Type B pancreatic cell (in vitro differentiated cells): ENCODE data around the gene ELFN1. TPM values are rescaled to one million over a fixed set of nuclear protein-coding genes. Genes with fewer than 3 reads are reported as not detected.

ENCODE experiments used
- DNase-seq: peaks from one replicate; pipeline ENCODE4 v3.0.0; 2021; ENCODE audit warnings: mixed read lengths; ENCODE audit not compliant: unreplicated experiment; ENCODE audit errors: extremely low spot score
- H3K27ac Mint-ChIP-seq: 2 replicates; pipeline ENCODE4 v1.8.0; 2021; ENCODE audit warnings: mild to moderate bottlenecking, mixed read lengths
- H3K27me3 Mint-ChIP-seq: 2 replicates; pipeline ENCODE4 v1.8.0; 2021; ENCODE audit warnings: mixed read lengths
- H3K36me3 Mint-ChIP-seq: 2 replicates; pipeline ENCODE4 v1.8.0; 2021; ENCODE audit warnings: mixed read lengths
- H3K4me1 Mint-ChIP-seq: one replicate; pipeline ENCODE4 v1.8.0; 2021; ENCODE audit warnings: mixed read lengths; ENCODE audit not compliant: unreplicated experiment
- H3K4me3 Mint-ChIP-seq: 2 replicates; pipeline ENCODE4 v1.8.0; 2021; ENCODE audit warnings: mild to moderate bottlenecking, mixed read lengths
- H3K9me3 Mint-ChIP-seq: 2 replicates; pipeline ENCODE4 v1.8.0; 2021; ENCODE audit warnings: mixed read lengths
- CTCF ChIP-seq: fragments of 200-600 bp; sonication (generic); conservative IDR thresholded peaks from 2 replicates; pipeline ENCODE4 v1.5.0; 2021; ENCODE audit warnings: antibody characterized with exemption, mild to moderate bottlenecking
- total RNA-seq: library from RNA; stranded (reverse); gene quantifications from 2 replicates; pipeline ENCODE4 v1.2.1, GENCODE V29; 2021; ENCODE audit warnings: low replicate concordance

ELFN1 gene
- total RNA-seq, 1 donor from 2014 or later: 5.8 TPM

GRCh38 chr7:1738511-1738910 lies 68.4 kb downstream of the ELFN1 start:
- H3K4me1 Mint-ChIP-seq: peaks cover 22% of the 10 kb centered on the region

GRCh38 chr7:1738956-1739355 lies 68.9 kb downstream of the ELFN1 start:
- no peak for TF ChIP-seq CTCF

More at GRCh38 chr7:1738511-1738910, 68.4 kb downstream of the ELFN1 start:
- Mint-ChIP-seq H3K27me3 (peaks cover 3% of the 10 kb centered on the region), H3K9me3 (no peaks in the 10 kb centered on the region), H3K4me3 (no peak overlapping the region), H3K27ac (no peak overlapping the region), H3K36me3 (no peaks in the 10 kb centered on the region)
- TF ChIP-seq CTCF: no peak
- DNase-seq: no peak

GRCh38 chr7:1739593-1739992 lies 69.5 kb downstream of the ELFN1 start:
- H3K27me3 Mint-ChIP-seq: no peaks in the 10 kb centered on the region
- DNase-seq: no peak
- no peaks in the 10 kb centered on the region for H3K9me3 Mint-ChIP-seq
- H3K4me1 Mint-ChIP-seq: peaks cover 22% of the 10 kb centered on the region
- no peak overlapping the region for H3K27ac Mint-ChIP-seq
- H3K4me3 Mint-ChIP-seq: no peak overlapping the region
- no peak for TF ChIP-seq CTCF
- no peaks in the 10 kb centered on the region for H3K36me3 Mint-ChIP-seq

More at GRCh38 chr7:1738956-1739355, 68.9 kb downstream of the ELFN1 start:
- no peak overlapping the region for H3K27ac Mint-ChIP-seq
- no peak for DNase-seq
- no peaks in the 10 kb centered on the region for H3K9me3 Mint-ChIP-seq
- H3K4me1 Mint-ChIP-seq: peaks cover 22% of the 10 kb centered on the region
- H3K4me3 Mint-ChIP-seq: no peak overlapping the region
- H3K27me3 Mint-ChIP-seq: no peaks in the 10 kb centered on the region
- H3K36me3 Mint-ChIP-seq: no peaks in the 10 kb centered on the region

GRCh38 chr7:1740214-1740613 lies 70.1 kb downstream of the ELFN1 start:
- Mint-ChIP-seq H3K4me1 (peaks cover 22% of the 10 kb centered on the region), H3K27me3 (no peaks in the 10 kb centered on the region), H3K4me3 (no peak overlapping the region), H3K9me3 (no peaks in the 10 kb centered on the region), H3K27ac (no peak overlapping the region), H3K36me3 (no peaks in the 10 kb centered on the region)
- no peak for DNase-seq
- no peak for TF ChIP-seq CTCF

GRCh38 chr7:1741246-1741645 lies 71.2 kb downstream of the ELFN1 start:
- Mint-ChIP-seq H3K4me3 (no peak overlapping the region), H3K27ac (no peak overlapping the region), H3K27me3 (no peaks in the 10 kb centered on the region), H3K36me3 (no peaks in the 10 kb centered on the region), H3K4me1 (peaks cover 15% of the 10 kb centered on the region), H3K9me3 (no peaks in the 10 kb centered on the region)
- DNase-seq: no peak
- no peak for TF ChIP-seq CTCF
